ENCODE measurements around the gene SYMPK.

- TF ChIP-seq CTCF (IDR thresholded peaks at IDR 0.05; ENCODE audit: poor library complexity) (no peak), EZH2phosphoT487 (IDR thresholded peaks at IDR 0.05; ENCODE audit: low read depth, severe bottlenecking, unreplicated experiment) (no peak), EZH2 (IDR thresholded peaks at IDR 0.05; ENCODE audit: borderline replicate concordance) (no peak)
Observed at GRCh38 chr19:45773384-45773783, 89.6 kb downstream of the SYMPK start.

All from hepatocyte (in vitro differentiated cells).